Aorta (tissue), 5 donors: ENCODE data around the gene DOCK9. TPM values are rescaled to one million over a fixed set of nuclear protein-coding genes. Genes with fewer than 3 reads are reported as not detected.

Experiments
- ATAC-seq: fragments of 200-7000 bp; cut with Tn5 transposase; one replicate; pipeline ENCODE4 v1.9.1; 2022; ENCODE audit warnings: moderate library complexity; ENCODE audit not compliant: low FRiP score
- DNase-seq, 2 donors: peaks; one replicate each; pipeline ENCODE4 v3.0.0-alpha.2; 2020
- H3K27ac ChIP-seq, 2 donors: one replicate each; pipeline ENCODE4 v1.5.1; 2013; ENCODE audit warnings: low read length in 2 of 2, mild to moderate bottlenecking in 2 of 2, moderate library complexity in 2 of 2, control low read depth in 1 of 2, inconsistent platforms in 1 of 2, low read depth in 1 of 2
- H3K27me3 ChIP-seq, 2 donors: one replicate each; pipeline ENCODE4 v1.6.1; 2013; ENCODE audit warnings: control low read depth in 1 of 2, low read length in 1 of 2, mild to moderate bottlenecking in 1 of 2, moderate library complexity in 1 of 2; ENCODE audit not compliant: insufficient read depth in 2 of 2, control insufficient read depth in 1 of 2
- H3K36me3 ChIP-seq, 2 donors: one replicate each; pipeline ENCODE4 v1.6.1; 2013; ENCODE audit warnings: control low read depth in 1 of 2, low read length in 1 of 2, mild to moderate bottlenecking in 1 of 2; ENCODE audit not compliant: insufficient read depth in 2 of 2, control insufficient read depth in 1 of 2
- H3K4me1 ChIP-seq, 2 donors: one replicate each; pipeline ENCODE4 v1.6.1; 2013; ENCODE audit warnings: low read length in 2 of 2, control low read depth in 1 of 2, mild to moderate bottlenecking in 1 of 2, moderate library complexity in 1 of 2; ENCODE audit not compliant: insufficient read depth in 2 of 2, control insufficient read depth in 1 of 2
- H3K4me3 ChIP-seq, 2 donors: one replicate each; pipeline ENCODE4 v1.5.1; 2013; ENCODE audit warnings: low read length in 2 of 2, control low read depth in 1 of 2, mild to moderate bottlenecking in 1 of 2
- H3K9me3 ChIP-seq: one replicate; pipeline ENCODE4 v1.6.1; 2013; ENCODE audit warnings: mild to moderate bottlenecking, low read length; ENCODE audit not compliant: control insufficient read depth
- WGBS, 2 donors: extraction: QIAGEN DNeasy Blood & Tissue Kit; methylation state at CpG; one replicate each; pipeline ENCODE4 v1.1.7; 2013; 5-methylcytosine and 5-hydroxymethylcytosine counted together
- intact Hi-C, 2 donors: fragments of 100-400 bp; cut with DNase I; formaldehyde crosslinking; loops; one replicate each; pipeline versions ENCODE4 v1.14.2 to v1.15.0; 2022
- polyA plus RNA-seq, 2 donors: library from polyadenylated mRNA; stranded (reverse); fragments of 200-250 nt; gene quantifications; one replicate each; pipeline ENCODE4 v1.2.3, GENCODE V29; 2013
- total RNA-seq, 2 donors: library from RNA; stranded (reverse); fragmentation: NEBNext Ultra II Directional; extraction: Animal tissue kit (Norgen Biotek cat#: 25700); gene quantifications; one replicate each; pipeline ENCODE4 v1.2.1, GENCODE V29; 2021
- donor health status: healthy with polysubstance abuse.
- donor health status: Bipolar disorder and iron deficiency.
- donor health status: DM: no; HTN: no; CAD: no.
- donor health status: DM: no; HTN: no; CAD: no.
- donor health status: DM: yes; HTN: yes; CAD: no.

The DOCK9 gene
- total and polyA plus RNA-seq, 4 donors = 9.1 to 107 (median 43.8) TPM

DNA sequence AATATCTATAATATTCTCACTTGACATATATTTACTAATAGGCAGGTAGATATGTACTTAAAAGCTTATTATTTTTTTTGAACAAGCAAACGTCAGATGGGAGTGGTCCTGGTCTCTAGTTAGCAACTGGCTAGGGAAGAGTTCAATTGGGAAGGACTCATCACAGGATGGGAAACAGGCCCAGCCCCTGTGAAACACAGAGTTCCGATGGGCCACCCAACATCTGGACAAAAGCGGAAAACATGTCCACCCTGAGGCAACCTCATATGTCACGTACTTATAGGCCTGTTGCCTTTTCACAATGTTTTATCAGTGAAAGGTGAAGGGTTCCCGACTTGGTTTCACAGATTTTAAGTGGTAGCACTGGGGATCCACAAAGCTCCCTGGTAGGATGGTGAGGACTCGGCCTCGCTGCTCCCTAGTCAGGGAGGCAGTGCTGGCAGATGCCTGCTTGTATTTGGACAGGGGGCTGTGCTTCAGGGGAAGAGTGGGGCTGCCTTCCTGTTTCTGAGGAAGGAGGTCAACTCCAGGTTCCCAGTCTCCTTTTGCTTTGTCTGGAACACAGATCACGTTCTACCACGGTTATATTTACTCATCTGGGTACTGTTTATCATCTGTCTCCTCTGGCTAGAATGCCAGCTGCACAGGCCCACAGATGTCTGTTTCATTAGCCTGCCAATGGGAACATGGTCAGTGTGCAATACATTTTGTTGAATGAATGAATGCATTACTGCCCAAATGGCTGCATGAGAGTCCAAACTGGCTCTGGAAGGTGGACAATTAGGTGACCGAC, 176.0 kb downstream of the DOCK9 start:
- Histone ChIP-seq H3K4me1 (no peaks in the 10 kb centered on the region), H3K27me3 (no peaks in the 10 kb centered on the region), H3K27ac (no peak overlapping the region), H3K4me3 (no peak overlapping the region), H3K36me3 (peaks cover 0 to 7% of the 10 kb centered on the region in 2 donors), H3K9me3 (no peaks in the 10 kb centered on the region)
- WGBS, 2 donors = 76 to 78% methylated on average over 10 of the region's 10 CpGs
- DNase-seq (no peak), ATAC-seq (no peak)
- intact Hi-C loops = no loop called here

DNA sequence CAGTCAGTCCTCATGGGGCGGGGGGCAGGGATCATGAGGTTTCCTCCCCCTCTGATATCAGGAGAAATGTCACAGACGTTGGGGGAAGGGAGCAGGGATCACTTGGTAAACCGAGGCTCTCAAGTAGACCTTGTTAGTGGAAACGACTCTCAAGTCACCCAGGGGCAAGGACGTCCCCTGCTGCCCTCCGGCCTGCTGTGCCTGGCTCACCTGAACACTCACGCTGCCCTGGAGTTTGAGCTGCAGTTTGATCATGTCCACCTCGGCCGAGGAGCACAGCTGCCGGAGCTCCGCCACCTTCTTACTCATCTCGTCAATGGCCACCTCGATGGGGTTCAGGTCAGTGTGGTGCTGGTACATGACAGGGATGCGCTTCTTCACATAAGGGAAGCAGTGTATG, 177.8 kb downstream of the DOCK9 start:
- no peak for DNase-seq
- ATAC-seq = no peak
- H3K27ac ChIP-seq = no peak overlapping the region
- H3K4me3 ChIP-seq = no peak overlapping the region
- no peaks in the 10 kb centered on the region for H3K4me1 ChIP-seq
- 94 to 95% methylated on average over 14 of the region's 14 CpGs for WGBS, 2 donors
- no peaks in the 10 kb centered on the region for H3K27me3 ChIP-seq
- intact Hi-C loops = no loop called here
- no peaks in the 10 kb centered on the region for H3K9me3 ChIP-seq
- H3K36me3 ChIP-seq = peaks cover 2 to 11% of the 10 kb centered on the region in 2 donors

DNA sequence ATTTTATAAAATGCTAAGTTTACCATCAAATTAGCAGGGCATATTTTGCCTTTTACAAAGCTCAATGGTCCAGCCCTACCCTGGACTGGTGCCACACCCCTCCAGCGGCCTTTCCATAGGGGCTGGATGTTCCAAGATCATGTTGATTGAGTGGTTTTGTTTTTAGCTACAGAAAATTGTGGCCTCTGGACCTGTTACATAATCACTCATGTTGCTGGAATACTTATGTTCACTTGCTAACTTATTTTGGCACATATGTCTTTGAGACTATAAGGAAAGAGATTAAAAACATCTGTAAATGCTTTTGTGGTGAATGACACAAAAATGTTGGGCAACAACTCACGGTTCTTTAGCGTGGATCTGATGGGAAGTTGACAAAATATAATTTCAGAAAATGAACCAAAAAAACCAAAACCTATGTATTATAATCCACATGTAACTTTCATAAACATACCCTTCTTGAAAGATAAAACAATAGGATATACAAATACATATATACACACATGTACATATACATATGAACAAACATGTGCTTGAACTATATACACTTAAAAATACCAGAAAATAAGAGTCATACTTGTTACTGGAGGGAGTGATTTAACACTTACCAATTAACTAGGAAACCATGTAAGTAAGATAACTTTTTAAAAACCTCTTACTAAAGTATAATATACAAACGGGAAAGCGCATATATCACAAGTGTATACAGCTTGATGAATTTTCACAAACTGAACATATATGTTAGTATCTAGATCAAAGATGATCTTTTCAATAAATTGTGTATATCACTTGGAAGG, 178.8 kb downstream of the DOCK9 start:
- no peak overlapping the region for H3K27ac ChIP-seq
- ATAC-seq (no peak), DNase-seq (no peak)
- H3K9me3 ChIP-seq = no peaks in the 10 kb centered on the region
- peaks cover 2 to 14% of the 10 kb centered on the region in 2 donors for H3K36me3 ChIP-seq
- no peaks in the 10 kb centered on the region for H3K4me1 ChIP-seq
- H3K4me3 ChIP-seq = no peak overlapping the region
- intact Hi-C loops = no loop called here
- H3K27me3 ChIP-seq = no peaks in the 10 kb centered on the region
- 78 to 80% methylated on average over 5 of the region's 5 CpGs for WGBS, 2 donors

- H3K27me3 ChIP-seq = no peaks in the 10 kb centered on the region
- ATAC-seq = no peak
- no peak overlapping the region for H3K27ac ChIP-seq
- no peaks in the 10 kb centered on the region for H3K4me1 ChIP-seq
- 93 to 95% methylated on average over 6 of the region's 6 CpGs for WGBS, 2 donors
- DNase-seq = no peak
- H3K4me3 ChIP-seq = no peak overlapping the region
- peaks cover 2 to 14% of the 10 kb centered on the region in 2 donors for H3K36me3 ChIP-seq
- intact Hi-C loops = no loop called here
- H3K9me3 ChIP-seq = no peaks in the 10 kb centered on the region
Observed at GRCh38 chr13:98797456-98797855, 180.4 kb downstream of the DOCK9 start.

GRCh38 chr13:98796798-98797197, 181.1 kb downstream of the DOCK9 start:
- H3K27ac ChIP-seq = no peak overlapping the region
- no peak overlapping the region for H3K4me3 ChIP-seq
- ATAC-seq = no peak
- no peaks in the 10 kb centered on the region for H3K9me3 ChIP-seq
- H3K4me1 ChIP-seq = no peaks in the 10 kb centered on the region
- H3K36me3 ChIP-seq = peaks cover 2 to 11% of the 10 kb centered on the region in 2 donors
- WGBS, 2 donors = 93% methylated on average over 10 of the region's 10 CpGs
- no peaks in the 10 kb centered on the region for H3K27me3 ChIP-seq
- intact Hi-C loops = no loop called here
- DNase-seq = no peak

DNA sequence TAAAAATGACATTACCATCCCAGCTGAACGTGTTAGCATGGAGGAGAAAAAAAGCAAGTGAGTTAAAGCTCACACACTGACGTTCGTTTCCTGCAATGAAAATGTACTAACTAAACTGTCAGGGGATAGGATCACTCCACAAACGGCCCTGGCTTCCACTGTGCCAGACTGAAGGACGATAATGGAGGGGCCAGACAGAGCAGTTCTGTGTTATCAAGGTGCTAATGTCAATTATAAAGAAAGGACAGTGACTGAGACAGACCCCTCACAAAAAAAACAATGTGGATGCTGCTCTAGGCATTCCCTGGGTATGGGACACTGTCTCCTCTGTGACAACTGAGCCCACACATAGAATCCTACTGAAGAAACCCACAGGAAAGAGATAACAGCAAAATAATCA, 181.7 kb downstream of the DOCK9 start:
- ATAC-seq (no peak), DNase-seq (no peak)
- Histone ChIP-seq H3K4me1 (no peaks in the 10 kb centered on the region), H3K27ac (no peak overlapping the region), H3K9me3 (no peaks in the 10 kb centered on the region), H3K36me3 (peaks cover 2 to 11% of the 10 kb centered on the region in 2 donors), H3K27me3 (no peaks in the 10 kb centered on the region), H3K4me3 (no peak overlapping the region)
- intact Hi-C loops = no loop called here
- WGBS, 2 donors = 84 to 85% methylated on average over 5 of the region's 5 CpGs

DNA sequence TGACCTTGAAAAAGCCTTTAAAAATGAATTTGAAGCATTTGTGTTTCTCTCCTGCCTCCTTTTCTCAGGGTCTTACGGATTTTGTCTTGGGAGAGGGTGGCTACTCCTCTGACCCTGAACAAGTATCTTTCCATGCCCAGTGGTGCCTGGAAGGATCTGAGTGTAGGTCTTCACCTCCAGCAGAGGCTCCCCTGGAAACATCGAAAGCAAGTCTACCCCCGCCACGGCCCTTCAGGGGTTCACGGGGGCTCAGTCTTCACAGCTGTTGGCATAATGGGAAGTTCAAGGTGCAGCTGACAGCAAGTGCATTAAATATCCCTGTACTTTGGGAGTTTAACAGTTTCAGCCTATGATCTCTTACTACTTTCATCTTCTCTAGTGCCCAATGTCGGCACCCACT, 182.6 kb downstream of the DOCK9 start:
- no peaks in the 10 kb centered on the region for H3K9me3 ChIP-seq
- peaks cover 2 to 10% of the 10 kb centered on the region in 2 donors for H3K36me3 ChIP-seq
- ATAC-seq (no peak), DNase-seq (no peak)
- no peak overlapping the region for H3K4me3 ChIP-seq
- 95 to 97% methylated on average over 6 of the region's 6 CpGs for WGBS, 2 donors
- no peaks in the 10 kb centered on the region for H3K4me1 ChIP-seq
- no peaks in the 10 kb centered on the region for H3K27me3 ChIP-seq
- no peak overlapping the region for H3K27ac ChIP-seq
- intact Hi-C loops = no loop called here

GRCh38 chr13:98794498-98794897, 183.4 kb downstream of the DOCK9 start:
- DNase-seq (no peak), ATAC-seq (no peak)
- no peak overlapping the region for H3K4me3 ChIP-seq
- no peaks in the 10 kb centered on the region for H3K27me3 ChIP-seq
- intact Hi-C loops = no loop called here
- H3K4me1 ChIP-seq = no peaks in the 10 kb centered on the region
- H3K9me3 ChIP-seq = no peaks in the 10 kb centered on the region
- WGBS, 2 donors = 93 to 94% methylated on average over 12 of the region's 12 CpGs
- H3K27ac ChIP-seq = no peak overlapping the region
- H3K36me3 ChIP-seq = peaks cover 2 to 8% of the 10 kb centered on the region in 2 donors
